HG02973 (cell line): ENCODE results near the gene ASGR2.
"Not testable (repeated sequence)": the region's sequence is repeated elsewhere in the genome, so short reads cannot be mapped to it uniquely, and the experiment has no call there.

Experiments used
- ATAC-seq: cut with Tn5 transposase; IDR thresholded peaks from one replicate; pipeline ENCODE4 v1.9.1; 2021; ENCODE audit warnings: moderate library complexity; ENCODE audit not compliant: unreplicated experiment

Gene ASGR2

GRCh38 chr17:7126386-7126785 is 11.8 kb upstream of the ASGR2 start:
- ATAC-seq, result not testable (repeated sequence)

GRCh38 chr17:7124923-7125322 is 10.3 kb upstream of the ASGR2 start:
- no peak for ATAC-seq

- ATAC-seq, result no peak
Measured at GRCh38 chr17:7123844-7124243, 9.2 kb upstream of the ASGR2 start.

- no peak for ATAC-seq
Measured at GRCh38 chr17:7122381-7122780, 7.8 kb upstream of the ASGR2 start.

GRCh38 chr17:7120635-7121034 is 6.0 kb upstream of the ASGR2 start:
- not testable (repeated sequence) for ATAC-seq

GRCh38 chr17:7120123-7120522 is 5.5 kb upstream of the ASGR2 start:
- no peak for ATAC-seq

- no peak for ATAC-seq
Measured at GRCh38 chr17:7119314-7119713, 4.7 kb upstream of the ASGR2 start.

- ATAC-seq, result no peak
Measured at GRCh38 chr17:7114875-7115614, 423 bp upstream of the ASGR2 start.

- no peak for ATAC-seq
Measured at GRCh38 chr17:7113273-7114071, 1.1 kb downstream of the ASGR2 start.

GRCh38 chr17:7112510-7113108 is 2.0 kb downstream of the ASGR2 start:
- ATAC-seq, result no peak

GRCh38 chr17:7111784-7112509 is 2.7 kb downstream of the ASGR2 start:
- ATAC-seq, result no peak

- no peak for ATAC-seq
Measured at GRCh38 chr17:7110617-7111306, 3.9 kb downstream of the ASGR2 start.

GRCh38 chr17:7109461-7110322 is 4.9 kb downstream of the ASGR2 start:
- no peak for ATAC-seq

GRCh38 chr17:7108981-7109380 is 5.6 kb downstream of the ASGR2 start:
- ATAC-seq, result no peak

- ATAC-seq, result no peak
Measured at GRCh38 chr17:7108560-7108925, 6.1 kb downstream of the ASGR2 start.

- no peak for ATAC-seq
Measured at GRCh38 chr17:7107795-7108559, 6.6 kb downstream of the ASGR2 start.

- ATAC-seq, result no peak
Measured at GRCh38 chr17:7107012-7107754, 7.4 kb downstream of the ASGR2 start.

- no peak for ATAC-seq
Measured at GRCh38 chr17:7102421-7102820, 12.2 kb downstream of the ASGR2 start.
